Muscle layer of duodenum (tissue), 2 donors: ENCODE data around the gene EEF2K.
"Not testable (repeated sequence)": the region's sequence is repeated elsewhere in the genome, so short reads cannot be mapped to it uniquely, and the experiment has no call there.

Source experiments
- H3K27ac ChIP-seq: one replicate; pipeline ENCODE4 v1.7.0; 2013; ENCODE audit warnings: mild to moderate bottlenecking, low read length
- H3K27me3 ChIP-seq: one replicate; pipeline ENCODE4 v1.7.0; 2013; ENCODE audit warnings: low read depth, mild to moderate bottlenecking, control low read depth, low read length
- H3K36me3 ChIP-seq, 2 donors: one replicate each; pipeline ENCODE4 v1.7.0; 2013; ENCODE audit warnings: low read length in 2 of 2, control low read depth in 1 of 2, mild to moderate bottlenecking in 1 of 2; ENCODE audit not compliant: insufficient read depth in 2 of 2, control insufficient read depth in 1 of 2
- H3K4me1 ChIP-seq, 2 donors: one replicate each; pipeline ENCODE4 v1.7.0; 2013; ENCODE audit warnings: low read length in 2 of 2, mild to moderate bottlenecking in 2 of 2, control low read depth in 1 of 2, moderate library complexity in 1 of 2; ENCODE audit not compliant: insufficient read depth in 2 of 2, control insufficient read depth in 1 of 2
- H3K4me3 ChIP-seq, 2 donors: one replicate each; pipeline ENCODE4 v1.7.0; 2013; ENCODE audit warnings: low read length in 2 of 2, low read depth in 1 of 2, mild to moderate bottlenecking in 1 of 2
- H3K9me3 ChIP-seq, 2 donors: one replicate each; pipeline ENCODE4 v1.7.0; 2013; ENCODE audit warnings: low read length in 2 of 2, control low read depth in 1 of 2, mild to moderate bottlenecking in 1 of 2; ENCODE audit not compliant: control insufficient read depth in 1 of 2
- donor health status: healthy.

The EEF2K gene

DNA sequence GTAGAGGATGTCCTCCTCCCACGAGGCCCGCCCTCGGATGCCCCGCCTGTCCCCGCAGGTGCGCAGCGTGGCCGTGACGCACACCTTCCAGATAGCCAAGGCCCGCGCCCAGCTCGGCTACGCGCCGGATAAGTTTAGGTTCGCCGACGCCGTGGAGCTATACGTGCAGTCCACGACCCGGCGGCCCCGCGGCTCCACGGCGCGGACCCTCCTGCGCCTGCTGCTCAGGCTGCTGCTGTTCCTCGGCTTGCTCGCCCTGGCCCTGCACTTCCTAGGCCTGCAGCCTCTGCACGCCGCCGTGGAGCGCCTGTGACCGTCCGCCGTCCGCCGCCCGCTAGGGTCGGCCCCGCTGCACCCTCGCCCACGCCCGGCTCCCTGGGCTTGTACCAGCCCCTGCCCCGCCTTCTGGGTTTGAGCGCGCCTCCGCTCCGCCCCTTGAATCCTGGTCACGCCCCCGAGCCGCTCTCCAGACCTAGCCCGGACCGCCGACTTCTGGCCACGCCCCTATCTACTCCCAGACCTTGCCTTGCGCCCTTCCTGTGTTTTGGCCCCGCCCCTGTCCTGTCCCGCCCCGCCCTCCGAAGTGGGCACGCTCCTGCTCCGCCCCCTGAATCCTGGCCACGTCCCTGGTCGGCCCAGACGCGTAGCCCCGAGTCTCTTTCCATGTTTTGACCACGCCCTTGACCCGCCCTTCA lies 15.8 kb upstream of the EEF2K start:
- H3K27me3 ChIP-seq = no peaks in the 10 kb centered on the region
- peaks cover 14 to 21% of the 10 kb centered on the region in 2 donors for H3K4me1 ChIP-seq
- H3K27ac ChIP-seq = peak overlapping the region; percentile 87
- peak overlapping the region; percentile 46 to 97 for H3K4me3 ChIP-seq
- no peaks in the 10 kb centered on the region for H3K9me3 ChIP-seq
- H3K36me3 ChIP-seq = peaks cover 0 to 5% of the 10 kb centered on the region in 2 donors

- Histone ChIP-seq H3K4me3 (peak overlapping the region; percentile 52 to 58), H3K27ac (peak overlapping the region; percentile 93), H3K36me3 (peaks cover 0 to 5% of the 10 kb centered on the region in 2 donors), H3K4me1 (peaks cover 14 to 25% of the 10 kb centered on the region in 2 donors), H3K27me3 (no peaks in the 10 kb centered on the region), H3K9me3 (no peaks in the 10 kb centered on the region)
Measured at GRCh38 chr16:22190776-22191531, 15.1 kb upstream of the EEF2K start.

DNA sequence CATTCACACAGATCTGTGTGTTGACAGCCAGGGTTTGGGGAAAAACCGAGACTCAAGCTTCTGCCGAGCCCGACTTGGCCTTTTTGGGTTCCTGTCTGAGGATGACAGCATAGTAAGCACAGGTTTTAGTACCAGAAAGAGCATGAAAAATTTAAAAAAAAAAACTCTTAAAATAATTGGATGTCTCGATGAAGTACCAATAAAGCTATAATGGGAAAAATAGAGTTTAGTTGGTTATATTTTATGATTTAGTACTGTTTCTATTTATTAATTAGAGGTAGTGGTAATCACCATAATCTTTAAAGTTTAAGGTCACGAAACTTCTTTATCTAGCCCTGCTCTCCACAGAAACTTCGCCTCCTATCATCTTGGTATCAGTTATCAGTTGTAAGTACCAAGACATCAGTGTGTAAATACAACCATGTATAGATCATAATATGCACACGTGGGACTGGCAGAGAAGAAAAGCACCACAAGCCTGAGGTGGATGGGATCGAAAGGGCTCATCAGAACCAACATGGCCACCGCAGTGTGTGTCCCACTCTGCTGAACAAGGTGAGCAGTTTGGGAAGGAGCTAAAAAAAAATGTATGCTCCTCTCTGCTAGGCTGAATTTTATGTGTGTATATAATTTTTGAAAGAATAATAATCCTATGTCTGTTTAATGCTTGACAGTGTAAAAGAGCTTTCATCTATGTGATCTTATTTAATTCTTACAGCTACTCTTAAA lies 14.4 kb upstream of the EEF2K start:
- peaks cover 0 to 5% of the 10 kb centered on the region in 2 donors for H3K36me3 ChIP-seq
- no peaks in the 10 kb centered on the region for H3K27me3 ChIP-seq
- no peaks in the 10 kb centered on the region for H3K9me3 ChIP-seq
- peaks cover 14 to 25% of the 10 kb centered on the region in 2 donors for H3K4me1 ChIP-seq
- peak overlapping the region; percentile 52 to 58 for H3K4me3 ChIP-seq
- H3K27ac ChIP-seq = peak overlapping the region; percentile 93

DNA sequence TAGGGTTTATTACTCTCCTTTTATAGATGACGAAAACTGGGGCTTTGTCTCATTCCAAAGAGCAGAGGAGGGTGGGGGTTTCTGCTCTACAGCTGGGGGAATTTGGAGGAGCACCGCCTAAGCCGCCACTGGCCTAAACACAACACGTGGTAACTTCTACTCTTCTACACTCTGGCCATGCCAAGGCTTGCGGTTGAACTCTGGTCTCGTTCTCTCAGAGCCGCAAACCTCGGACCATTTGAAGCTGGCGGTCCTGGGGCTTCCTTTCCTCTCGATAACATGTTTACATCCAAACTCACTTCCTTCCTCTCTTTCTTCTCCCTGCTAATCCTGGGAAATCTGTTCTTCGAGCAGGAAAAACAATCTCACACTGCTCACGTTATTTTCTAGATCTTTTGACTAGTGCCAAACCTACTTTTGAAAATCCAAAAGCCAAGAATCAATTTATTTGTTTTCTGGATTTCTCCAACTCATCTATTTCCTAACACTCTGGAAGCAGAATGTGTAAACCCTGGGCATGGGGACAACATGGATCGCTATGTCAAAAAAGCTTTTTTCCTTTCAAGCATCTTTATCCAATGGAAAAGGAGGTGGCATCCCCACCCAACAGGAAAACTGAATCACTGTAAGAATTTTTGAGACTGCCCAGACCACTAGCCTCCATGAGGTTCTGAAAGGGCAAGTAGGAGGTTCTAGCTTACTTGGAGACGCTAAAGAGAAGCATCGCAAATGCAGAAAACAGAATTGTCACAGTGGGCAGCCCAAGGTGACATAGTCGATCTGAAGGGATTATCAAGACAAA lies 13.6 kb upstream of the EEF2K start:
- Histone ChIP-seq H3K27ac (peak overlapping the region; percentile 93), H3K36me3 (peaks cover 0 to 5% of the 10 kb centered on the region in 2 donors), H3K4me1 (peaks cover 14 to 25% of the 10 kb centered on the region in 2 donors), H3K27me3 (no peaks in the 10 kb centered on the region), H3K9me3 (no peaks in the 10 kb centered on the region), H3K4me3 (peak overlapping the region; percentile 52 to 58)

- H3K9me3 ChIP-seq = no peaks in the 10 kb centered on the region
- peaks cover 14 to 25% of the 10 kb centered on the region in 2 donors for H3K4me1 ChIP-seq
- H3K27me3 ChIP-seq = no peaks in the 10 kb centered on the region
- H3K27ac ChIP-seq = peak overlapping the region; percentile 93
- H3K4me3 ChIP-seq = no peak overlapping the region
- peaks cover 0 to 5% of the 10 kb centered on the region in 2 donors for H3K36me3 ChIP-seq
Measured at GRCh38 chr16:22193063-22193411, 13.0 kb upstream of the EEF2K start.

GRCh38 chr16:22194707-22195444 lies 11.2 kb upstream of the EEF2K start:
- peaks cover 0 to 5% of the 10 kb centered on the region in 2 donors for H3K36me3 ChIP-seq
- no peaks in the 10 kb centered on the region for H3K9me3 ChIP-seq
- H3K27ac ChIP-seq = peak overlapping the region; percentile 61
- H3K4me3 ChIP-seq = no peak overlapping the region
- H3K27me3 ChIP-seq = no peaks in the 10 kb centered on the region
- H3K4me1 ChIP-seq = peaks cover 0 to 16% of the 10 kb centered on the region in 2 donors

- H3K27me3 ChIP-seq = no peaks in the 10 kb centered on the region
- H3K4me1 ChIP-seq = peaks cover 0 to 16% of the 10 kb centered on the region in 2 donors
- H3K36me3 ChIP-seq = peaks cover 0 to 5% of the 10 kb centered on the region in 2 donors
- peak overlapping the region in 1 of 2 donors; percentile 73 for H3K4me3 ChIP-seq
- H3K9me3 ChIP-seq = no peaks in the 10 kb centered on the region
- peak overlapping the region; percentile 61 for H3K27ac ChIP-seq
Measured at GRCh38 chr16:22195445-22195694, 10.7 kb upstream of the EEF2K start.

GRCh38 chr16:22195695-22196558 lies 10.2 kb upstream of the EEF2K start:
- Histone ChIP-seq H3K36me3 (peaks cover 0 to 5% of the 10 kb centered on the region in 2 donors), H3K4me3 (peak overlapping the region; percentile 73 to 74), H3K9me3 (no peaks in the 10 kb centered on the region), H3K4me1 (peaks cover 0 to 16% of the 10 kb centered on the region in 2 donors), H3K27me3 (no peaks in the 10 kb centered on the region), H3K27ac (peak overlapping the region; percentile 61)

- H3K9me3 ChIP-seq, H3K27me3 ChIP-seq, H3K36me3 ChIP-seq, H3K27ac ChIP-seq: not testable (repeated sequence)
- peaks cover 0 to 16% of the 10 kb centered on the region in 2 donors for H3K4me1 ChIP-seq
- peak overlapping the region; percentile 73 to 74 for H3K4me3 ChIP-seq
Measured at GRCh38 chr16:22196559-22197168, 9.4 kb upstream of the EEF2K start.
